K562 (cell line): Measurements from ENCODE around the gene SH3TC1. TPM values are rescaled to one million over a fixed set of nuclear protein-coding genes. Genes with fewer than 3 reads are reported as not detected.

Experiments used
- ATAC-seq: fragments of 200-7000 bp; cut with Tn5 transposase; 3 replicates; pipeline ENCODE4 v1.9.1; 2020; ENCODE audit warnings: moderate library complexity
- BruUV-seq: library from RNA; stranded (reverse); fragments of 400-500 nt; replicated peaks from 2 replicates; lab custom pipeline; 2021; lab: Mats Ljungman, UMichigan
- CTCF ChIA-PET: fragments of 300-600 bp; formaldehyde crosslinking; extraction: SDS; loops from one replicate; lab custom pipeline; 2021; ENCODE audit warnings: low intra/inter-chr PET ratio; lab: Yijun Ruan, JAX
- POLR2A ChIA-PET: fragments of 300-600, 350-650 bp; sonication (Branson Sonifier 250); formaldehyde crosslinking; extraction: SDS; loops from one replicate; lab custom pipeline; 2021; ENCODE audit warnings: antibody characterized with exemption, inconsistent platforms; lab: Yijun Ruan, JAX
- DNase-seq, 4 experiments: peaks; one replicate each; pipeline versions ENCODE4 v3.0.0 to v3.0.0-alpha.2; 2011 to 2018; ENCODE audit warnings: low spot score in 3 of 4, mixed read lengths in 3 of 4; ENCODE audit errors: extremely low read depth in 1 of 4
- FAIRE-seq: peaks from 2 replicates; lab custom pipeline; 2011; peaks lifted over from hg19 to GRCh38; lab: Jason Lieb, UNC
- H2AFZ ChIP-seq: 2 replicates; pipeline ENCODE4 v1.6.0; 2011; ENCODE audit warnings: low read depth, low read length, control low read depth, inconsistent platforms
- H3K27ac ChIP-seq: fragments of 200-600 bp; 3 replicates; pipeline ENCODE4 v1.8.0; 2011; ENCODE audit warnings: low read depth, mild to moderate bottlenecking, control low read depth, inconsistent platforms, low read length, moderate library complexity, mixed read lengths; ENCODE audit errors: extremely low read depth
- H3K27me3 ChIP-seq, 2 experiments: fragments of 300-600 bp in 1 of 2; 2 replicates in 1 of 2; 3 replicates in 1 of 2; pipeline versions ENCODE4 v1.6.0 to v1.8.0; 2011; ENCODE audit warnings: inconsistent platforms in 2 of 2, low read length in 2 of 2, mild to moderate bottlenecking in 1 of 2, mixed read lengths in 1 of 2, moderate library complexity in 1 of 2; ENCODE audit not compliant: control insufficient read depth in 2 of 2, insufficient read depth in 2 of 2
- H3K36me3 ChIP-seq: fragments of 300-600 bp; 3 replicates; pipeline ENCODE4 v1.8.0; 2011; ENCODE audit warnings: mild to moderate bottlenecking, low read length, inconsistent platforms; ENCODE audit not compliant: control insufficient read depth, insufficient read depth
- H3K4me1 ChIP-seq, 2 experiments: fragments of 200-600 bp in 1 of 2; replicated peaks in 1 of 2; 2 replicates in 1 of 2; 3 replicates in 1 of 2; pipeline versions ENCODE4 v1.5.1 to v1.8.0; 2011; ENCODE audit warnings: inconsistent platforms in 2 of 2, low read length in 2 of 2, mild to moderate bottlenecking in 1 of 2, mixed read lengths in 1 of 2, moderate library complexity in 1 of 2; ENCODE audit not compliant: control insufficient read depth in 2 of 2, insufficient read depth in 2 of 2
- H3K4me2 ChIP-seq: 2 replicates; pipeline ENCODE4 v1.6.1; 2011; ENCODE audit warnings: low read length, control low read depth, inconsistent platforms, mixed read lengths; ENCODE audit not compliant: insufficient read depth
- H3K4me3 ChIP-seq: fragments of 200-600 bp; sonication (generic), shearing (Covaris generic); 2 replicates; pipeline ENCODE4 v1.5.1; 2016; ENCODE audit warnings: control low read depth, inconsistent platforms
- H3K79me2 ChIP-seq: fragments of 200-600 bp; 3 replicates; pipeline ENCODE4 v1.8.0; 2011; ENCODE audit warnings: low read length, inconsistent platforms; ENCODE audit not compliant: control insufficient read depth, insufficient read depth
- H3K9ac ChIP-seq, 2 experiments: 2 replicates each; pipeline versions ENCODE4 v1.6.0 to v1.6.1; 2011; ENCODE audit warnings: low read depth in 2 of 2, low read length in 2 of 2, control low read depth in 1 of 2, inconsistent platforms in 1 of 2, mild to moderate bottlenecking in 1 of 2, mixed read lengths in 1 of 2; ENCODE audit not compliant: insufficient read depth in 1 of 2
- H3K9me1 ChIP-seq: one replicate; pipeline ENCODE4 v1.6.0; 2011; ENCODE audit warnings: inconsistent platforms, mild to moderate bottlenecking, low read length, moderate library complexity; ENCODE audit not compliant: control insufficient read depth, insufficient read depth
- H3K9me3 ChIP-seq: replicated peaks from 2 replicates; pipeline ENCODE4 v1.5.1; 2011; ENCODE audit warnings: low read depth, low read length, inconsistent platforms; ENCODE audit not compliant: control insufficient read depth, insufficient read depth
- H4K20me1 ChIP-seq: replicated peaks from 2 replicates; pipeline ENCODE4 v1.6.1; 2011; ENCODE audit warnings: low read length, inconsistent platforms, mixed read lengths; ENCODE audit not compliant: control insufficient read depth, insufficient read depth
- BHLHE40 ChIP-seq: IDR thresholded peaks from 2 replicates; pipeline ENCODE4 v1.6.1; 2011; ENCODE audit warnings: low read length, improper control_type of control experiment
- ID3 ChIP-seq, 2 experiments: fragments of 250-450 bp in 1 of 2; fragments of 450-650 bp in 1 of 2; sonication (Bioruptor Pico) in 1 of 2; IDR thresholded peaks; 2 replicates each; pipeline versions ENCODE4 v1.6.1 to v1.8.0; 2016 to 2021; ENCODE audit warnings: mild to moderate bottlenecking in 2 of 2, moderate library complexity in 2 of 2, missing compliant biosample characterization in 1 of 2, missing genetic modification characterization in 1 of 2
- KDM5B ChIP-seq: fragments of 200-600 bp; sonication (generic); IDR thresholded peaks from 2 replicates; pipeline ENCODE4 v1.6.1; 2012; ENCODE audit warnings: low read depth, mild to moderate bottlenecking, moderate library complexity, low read length, control low read depth, inconsistent platforms; ENCODE audit not compliant: insufficient replicate concordance
- ZNF717 ChIP-seq: fragments of 250-450 bp; sonication (Bioruptor Pico); IDR thresholded peaks from 2 replicates; pipeline ENCODE4 v1.5.0; 2021
- WGBS: fragments of 100-300 bp; shearing (Covaris generic); methylation state at CpG from one replicate; pipeline ENCODE4 v1.1.6; 2016; ENCODE audit warnings: low coverage, mixed read lengths; ENCODE audit not compliant: insufficient coverage; ENCODE audit errors: missing lambda C conversion rate; 5-methylcytosine and 5-hydroxymethylcytosine counted together
- in situ Hi-C: fragments of 300-500 bp; cut with MboI; formaldehyde crosslinking; loops from 4 replicates; pipeline ENCODE4 v1.15.0; 2018; ENCODE audit warnings: inconsistent platforms, mixed read lengths
- intact Hi-C: fragments of 100-400 bp; cut with micrococcal nuclease; formaldehyde crosslinking; loops from 2 replicates; pipeline ENCODE4 v1.14.2; 2022
- polyA plus RNA-seq, 8 experiments: library from polyadenylated mRNA; depleted of rRNA in 4 of 8; stranded (reverse) in 5 of 8; unstranded in 3 of 8; fragments of >200 nt; fragmentation: Nextera tagmentation in 2 of 8; fragmentation: Illumina TruSeq in 1 of 8; extraction: Ambion mirVana in 2 of 8; extraction: Trizol in 1 of 8; gene quantifications; 2 replicates each; pipeline versions ENCODE4 v1.2.1 to v1.2.3, GENCODE V29; 2011 to 2014; ENCODE audit warnings: inconsistent platforms in 1 of 8, missing spikeins in 1 of 8
- total RNA-seq, 7 experiments: library from RNA; depleted of rRNA in 6 of 7; stranded (reverse); fragments of >200 nt in 6 of 7; fragmentation: Illumina TruSeq in 2 of 7; extraction: Trizol in 2 of 7; gene quantifications; 2 replicates each; pipeline versions ENCODE4 v1.2.1 to v1.2.3, GENCODE V29; 2011 to 2021; ENCODE audit warnings: low replicate concordance in 1 of 7

Gene SH3TC1
- total and polyA plus RNA-seq, 9 of the 15 experiments (the other 6 are each of a cell fraction or from before 2014, with no cell fraction given) = 0.04 to 2.1 (median 0.48) TPM; not detected in 1

GRCh38 chr4:8284391-8284790 is 85.3 kb downstream of the SH3TC1 start:
- H3K4me2 ChIP-seq = no peak overlapping the region
- in situ Hi-C loops = no loop called here
- peaks cover 5% of the 10 kb centered on the region; the same call in 1 of the 2 replicates for H4K20me1 ChIP-seq
- H3K9me1 ChIP-seq = no peaks in the 10 kb centered on the region
- intact Hi-C loops = no loop called here
- no peaks in the 10 kb centered on the region for H3K9me3 ChIP-seq
- no peak overlapping the region; a peak in 1 of 4 replicates for H3K9ac ChIP-seq
- peaks cover 0 to 24% of the 10 kb centered on the region in 2 experiments; a peak in 2 of 5 replicates for H3K4me1 ChIP-seq
- TF ChIP-seq ID3 (CRISPR knock-in tag; IDR thresholded peaks at IDR 0.05) = no peak
- TF ChIP-seq ID3 (tag; IDR thresholded peaks at IDR 0.05) = no peak
- DNase-seq = no peak
- POLR2A ChIA-PET = no interaction called here
- no peaks in the 10 kb centered on the region for H3K36me3 ChIP-seq
- H2AFZ ChIP-seq = no peak overlapping the region
- no peak overlapping the region for H3K4me3 ChIP-seq
- WGBS = 19% methylated on average over 11 of the region's 11 CpGs
- H3K27me3 ChIP-seq = peaks cover 2 to 69% of the 10 kb centered on the region in 2 experiments; a peak in 4 of 5 replicates
- FAIRE-seq = no peak
- BruUV-seq = no TSS peak
- ATAC-seq = no peak
- no peaks in the 10 kb centered on the region for H3K79me2 ChIP-seq
- CTCF ChIA-PET = no interaction called here
- H3K27ac ChIP-seq = no peak overlapping the region

- ChIA-PET CTCF (no interaction called here), POLR2A (interaction anchor here (1.4 kb wide), 1 partner anchor 14 kb away, joined by 5 read pairs; no protein-coding TSS in a partner anchor)
- Histone ChIP-seq H3K9ac (no peak overlapping the region; a peak in 1 of 4 replicates), H3K4me3 (no peak overlapping the region), H3K9me3 (no peaks in the 10 kb centered on the region), H3K27me3 (peaks cover 2 to 79% of the 10 kb centered on the region in 2 experiments; a peak in 4 of 5 replicates), H3K4me1 (peaks cover 0 to 20% of the 10 kb centered on the region in 2 experiments; a peak in 2 of 5 replicates), H3K36me3 (no peaks in the 10 kb centered on the region), H2AFZ (no peak overlapping the region), H3K4me2 (no peak overlapping the region), H3K27ac (no peak overlapping the region), H3K79me2 (no peaks in the 10 kb centered on the region), H3K9me1 (no peaks in the 10 kb centered on the region), H4K20me1 (peaks cover 5% of the 10 kb centered on the region; the same call in 1 of the 2 replicates)
- no TSS peak for BruUV-seq
- intact Hi-C loops = no loop called here
- DNase-seq (no peak), ATAC-seq (no peak), FAIRE-seq (no peak)
- in situ Hi-C loops = no loop called here
- WGBS = 1% methylated on average over 15 of the region's 16 CpGs
- no peak for TF ChIP-seq ZNF717
- peak; percentile 80 for TF ChIP-seq BHLHE40
- TF ChIP-seq KDM5B = no peak
Observed at GRCh38 chr4:8285143-8285975, 86.3 kb downstream of the SH3TC1 start.
